ENCODE results near the gene NATD1. TPM values are rescaled to one million over a fixed set of nuclear protein-coding genes. Genes with fewer than 3 reads are reported as not detected.

The NATD1 gene
- total RNA-seq, 2 experiments from 2014 or later: 7.2 to 8.3 TPM

DNA sequence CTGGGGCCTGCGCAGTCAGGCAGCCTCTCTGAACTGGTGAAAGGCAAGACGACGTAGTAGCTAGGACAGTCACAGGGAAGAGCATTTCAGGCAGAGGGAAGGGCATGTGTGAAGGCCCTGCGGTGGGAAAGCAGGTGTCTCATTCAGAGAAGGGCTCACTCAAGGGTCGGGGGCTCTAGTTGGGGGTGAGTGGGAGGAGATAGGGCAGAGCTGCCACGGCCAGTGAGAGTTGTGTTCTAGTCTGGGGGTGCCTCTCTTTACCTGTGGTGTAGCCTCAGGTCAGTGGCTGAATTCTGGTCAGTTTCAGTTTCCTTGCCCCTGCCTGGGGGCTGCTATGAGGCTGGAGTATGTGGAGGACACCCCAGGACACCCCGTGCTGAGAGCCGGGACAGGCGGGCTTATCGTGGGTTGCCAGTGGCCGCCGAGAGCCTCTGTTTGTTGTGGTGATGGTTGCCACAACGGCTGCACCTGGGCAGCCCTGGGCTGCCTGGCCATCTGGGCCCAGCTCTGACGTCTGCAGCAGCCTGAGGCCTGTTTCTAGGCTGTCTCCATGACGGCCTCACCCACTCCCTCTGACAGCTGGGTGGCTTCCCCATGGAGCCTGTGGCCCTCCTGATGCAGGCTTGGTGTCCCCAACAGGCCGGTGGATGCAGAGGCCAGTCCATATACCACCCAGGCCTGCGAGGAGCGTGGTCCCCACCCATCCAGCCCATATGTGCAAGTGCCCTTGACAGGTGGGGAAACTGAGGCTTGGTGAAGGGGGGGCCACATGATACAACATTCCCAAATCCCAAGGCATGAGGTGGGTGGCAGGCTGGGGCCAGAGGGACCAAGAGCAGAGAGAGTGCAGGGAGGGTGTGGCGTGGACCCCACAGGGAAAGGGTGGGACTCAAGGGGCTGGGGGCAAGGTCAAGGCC lies 42.1 kb upstream of the NATD1 start:
- peaks cover 27% of the 10 kb centered on the region for H3K36me3 Mint-ChIP-seq (ENCODE audit: low read depth)
- CTCF ChIA-PET: no interaction called here
- H3K27me3 Mint-ChIP-seq: no peaks in the 10 kb centered on the region
- POLR2A ChIA-PET: no interaction called here
- H3K4me3 Mint-ChIP-seq: no peak overlapping the region
- no peak overlapping the region for H3K27ac Mint-ChIP-seq
- DNase-seq: no peak
- H3K4me1 Mint-ChIP-seq: peaks cover 4% of the 10 kb centered on the region
- H3K9me3 Mint-ChIP-seq: peaks cover 12% of the 10 kb centered on the region

DNA sequence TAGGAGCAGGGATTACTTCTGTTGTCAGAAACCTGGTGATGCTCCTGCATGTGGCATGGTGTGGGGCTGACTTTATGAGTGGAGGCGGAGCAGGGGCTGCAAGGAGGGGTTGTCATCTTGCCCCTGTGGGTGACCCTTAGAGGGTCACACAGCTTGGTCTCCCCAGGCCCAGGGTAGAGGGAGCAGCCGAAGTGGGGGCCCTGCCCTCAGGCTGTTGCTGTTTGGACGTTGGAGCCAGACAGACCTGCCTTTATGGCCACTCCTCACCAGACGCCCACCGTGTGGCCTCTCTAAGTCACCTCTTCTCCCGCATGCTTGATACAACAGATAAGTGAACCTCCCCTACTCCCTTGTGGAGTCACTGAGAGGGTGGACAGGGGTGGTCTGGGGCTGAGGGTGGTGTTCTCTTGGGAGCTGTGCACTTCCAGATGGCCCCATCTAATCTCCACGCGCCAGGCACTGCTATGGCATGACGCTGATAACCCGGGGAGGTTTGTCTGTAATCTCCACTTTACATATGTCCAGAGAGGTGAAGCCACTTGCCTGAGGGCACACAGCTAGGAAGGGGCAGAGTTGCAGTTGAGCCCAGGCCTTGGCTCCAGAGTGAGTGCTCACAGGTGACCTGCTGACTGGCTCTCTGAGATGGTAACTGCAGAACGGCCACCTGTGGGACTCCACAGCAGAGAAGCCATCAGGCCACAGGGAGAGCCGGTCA lies 41.3 kb upstream of the NATD1 start:
- peaks cover 21% of the 10 kb centered on the region for H3K36me3 Mint-ChIP-seq (ENCODE audit: low read depth)
- H3K27me3 Mint-ChIP-seq: no peaks in the 10 kb centered on the region
- POLR2A ChIA-PET: no interaction called here

DNA sequence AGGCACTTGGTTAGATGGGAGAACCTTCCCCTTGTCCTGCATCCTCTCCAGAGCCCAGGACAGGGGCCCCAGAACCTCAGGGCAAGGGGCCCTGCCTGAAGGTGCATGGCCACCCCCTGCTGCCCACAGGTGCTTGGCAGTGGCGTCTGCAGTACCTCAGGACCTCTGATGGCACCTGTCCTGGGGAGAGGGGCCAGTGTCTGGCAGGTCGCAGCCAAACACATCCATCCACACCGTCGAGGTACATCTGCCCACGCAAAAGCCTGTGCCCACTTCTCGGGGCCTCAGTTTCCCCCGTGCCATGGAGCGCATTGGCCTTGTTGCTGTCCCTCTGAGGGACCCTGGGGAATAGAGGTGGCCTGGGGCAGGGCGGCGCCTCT lies 40.6 kb upstream of the NATD1 start:
- Mint-ChIP-seq H3K27me3 (no peaks in the 10 kb centered on the region), H3K9me3 (peaks cover 12% of the 10 kb centered on the region), H3K4me1 (peaks cover 14% of the 10 kb centered on the region), H3K36me3 (ENCODE audit: low read depth) (peaks cover 16% of the 10 kb centered on the region), H3K4me3 (no peak overlapping the region), H3K27ac (no peak overlapping the region)
- POLR2A ChIA-PET: no interaction called here
- no peak for DNase-seq
- CTCF ChIA-PET: no interaction called here

More for the DNA sequence above, 41.3 kb upstream of the NATD1 start:
- Mint-ChIP-seq H3K4me3 (no peak overlapping the region), H3K9me3 (peaks cover 12% of the 10 kb centered on the region), H3K27ac (no peak overlapping the region), H3K4me1 (peaks cover 8% of the 10 kb centered on the region)
- CTCF ChIA-PET: no interaction called here
- no peak for DNase-seq

DNA sequence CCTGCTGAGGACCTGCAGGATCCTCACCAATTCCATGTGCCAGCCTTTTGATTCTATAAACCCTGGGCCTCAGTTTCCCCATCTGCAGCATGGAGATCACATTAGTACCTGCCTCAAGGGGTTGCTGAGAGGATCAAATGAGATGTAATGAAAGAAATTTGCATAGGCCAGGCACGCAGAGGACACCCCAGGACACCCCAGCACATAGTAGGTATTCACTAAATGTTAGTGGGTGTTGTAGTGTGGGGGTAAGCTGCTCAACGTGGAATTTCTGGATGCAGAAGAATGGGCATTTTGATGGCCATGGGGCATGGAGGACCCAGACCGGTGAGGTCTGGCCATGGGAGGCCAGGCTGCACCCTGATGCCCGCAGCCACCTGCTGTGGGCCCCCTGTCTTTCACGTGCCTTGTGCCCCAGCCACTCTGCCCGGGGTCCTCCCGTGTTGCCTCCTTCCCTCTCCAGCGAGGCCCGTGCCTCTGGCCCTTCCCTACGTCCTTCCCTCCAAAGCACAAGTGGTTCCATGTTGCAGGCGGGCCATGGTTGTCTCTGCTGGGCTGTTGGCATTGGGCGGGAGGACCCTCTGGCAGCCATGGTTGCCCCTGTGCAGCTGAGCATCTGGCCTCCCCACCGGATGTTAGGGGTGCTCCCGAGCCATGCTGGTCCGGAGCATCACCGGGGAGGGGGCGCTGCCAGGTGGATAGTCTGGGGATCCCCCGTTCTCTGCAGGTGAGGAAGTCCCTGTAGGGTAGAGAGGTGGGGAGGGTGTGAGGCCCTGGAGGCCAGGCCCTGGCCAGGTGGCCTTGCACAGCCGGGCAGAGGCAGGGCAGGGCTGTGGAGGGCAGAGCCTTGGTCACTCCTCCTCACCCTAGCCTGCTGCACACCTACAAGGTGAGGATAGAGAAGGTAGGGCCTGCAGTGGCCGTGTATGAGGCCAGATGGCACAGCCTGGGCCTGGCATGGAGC lies 39.9 kb upstream of the NATD1 start:
- Mint-ChIP-seq H3K9me3 (peaks cover 10% of the 10 kb centered on the region), H3K4me3 (no peak overlapping the region), H3K4me1 (peaks cover 21% of the 10 kb centered on the region), H3K36me3 (ENCODE audit: low read depth) (peaks cover 11% of the 10 kb centered on the region), H3K27me3 (no peaks in the 10 kb centered on the region), H3K27ac (no peak overlapping the region)
- POLR2A ChIA-PET: no interaction called here
- CTCF ChIA-PET: no interaction called here
- no peak for DNase-seq

DNA sequence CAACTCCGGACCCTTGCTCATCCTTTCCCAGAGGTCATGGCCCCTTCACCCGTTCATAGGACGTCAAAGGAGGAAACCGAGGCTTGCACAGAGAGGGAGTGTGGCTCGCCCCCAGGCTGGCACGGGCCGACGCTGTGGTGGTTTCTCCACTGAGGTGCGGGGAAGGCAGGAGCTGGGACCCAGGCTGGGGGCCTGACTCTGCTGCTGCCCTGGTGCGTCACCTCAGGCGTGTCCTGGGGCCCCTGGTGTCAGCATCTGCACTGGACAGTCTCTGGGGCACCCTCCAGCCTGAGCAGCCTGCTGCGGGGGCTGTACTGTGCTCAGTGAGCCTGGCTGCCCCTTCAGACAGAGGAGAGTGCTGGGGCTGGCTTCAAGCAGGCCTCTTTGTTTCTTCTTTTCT lies 38.7 kb upstream of the NATD1 start:
- no peak overlapping the region for H3K27ac Mint-ChIP-seq
- CTCF ChIA-PET: no interaction called here

DNA sequence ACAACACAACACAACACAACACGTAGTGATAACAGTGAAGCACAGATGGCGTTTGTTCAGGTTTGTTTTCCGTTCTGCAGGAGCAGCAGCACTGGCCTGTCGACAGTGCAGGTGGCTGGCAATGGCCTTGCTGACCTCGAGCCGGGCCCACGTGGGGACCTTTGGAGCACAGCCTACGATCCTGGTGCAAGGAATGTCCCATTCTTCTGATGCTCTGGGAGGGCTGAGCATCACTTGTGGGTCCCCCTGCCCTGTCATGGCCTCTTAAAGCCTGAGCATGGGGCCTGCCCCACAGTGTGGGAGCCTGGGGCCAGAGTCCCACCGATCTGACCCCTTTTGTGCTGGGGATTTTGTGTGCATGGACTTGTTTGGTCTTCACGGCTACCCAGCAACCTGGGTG lies 38.1 kb upstream of the NATD1 start:
- Mint-ChIP-seq H3K4me1 (peaks cover 39% of the 10 kb centered on the region), H3K27ac (no peak overlapping the region), H3K27me3 (no peaks in the 10 kb centered on the region), H3K4me3 (no peak overlapping the region), H3K36me3 (ENCODE audit: low read depth) (peaks cover 17% of the 10 kb centered on the region), H3K9me3 (peaks cover 10% of the 10 kb centered on the region)
- ChIA-PET POLR2A (no interaction called here), CTCF (no interaction called here)
- DNase-seq: no peak

More for the DNA sequence above, 38.7 kb upstream of the NATD1 start:
- no peak for DNase-seq
- H3K36me3 Mint-ChIP-seq (ENCODE audit: low read depth): peaks cover 15% of the 10 kb centered on the region
- H3K9me3 Mint-ChIP-seq: peaks cover 10% of the 10 kb centered on the region
- no peaks in the 10 kb centered on the region for H3K27me3 Mint-ChIP-seq
- POLR2A ChIA-PET: no interaction called here
- no peak overlapping the region for H3K4me3 Mint-ChIP-seq
- peaks cover 34% of the 10 kb centered on the region for H3K4me1 Mint-ChIP-seq

DNA sequence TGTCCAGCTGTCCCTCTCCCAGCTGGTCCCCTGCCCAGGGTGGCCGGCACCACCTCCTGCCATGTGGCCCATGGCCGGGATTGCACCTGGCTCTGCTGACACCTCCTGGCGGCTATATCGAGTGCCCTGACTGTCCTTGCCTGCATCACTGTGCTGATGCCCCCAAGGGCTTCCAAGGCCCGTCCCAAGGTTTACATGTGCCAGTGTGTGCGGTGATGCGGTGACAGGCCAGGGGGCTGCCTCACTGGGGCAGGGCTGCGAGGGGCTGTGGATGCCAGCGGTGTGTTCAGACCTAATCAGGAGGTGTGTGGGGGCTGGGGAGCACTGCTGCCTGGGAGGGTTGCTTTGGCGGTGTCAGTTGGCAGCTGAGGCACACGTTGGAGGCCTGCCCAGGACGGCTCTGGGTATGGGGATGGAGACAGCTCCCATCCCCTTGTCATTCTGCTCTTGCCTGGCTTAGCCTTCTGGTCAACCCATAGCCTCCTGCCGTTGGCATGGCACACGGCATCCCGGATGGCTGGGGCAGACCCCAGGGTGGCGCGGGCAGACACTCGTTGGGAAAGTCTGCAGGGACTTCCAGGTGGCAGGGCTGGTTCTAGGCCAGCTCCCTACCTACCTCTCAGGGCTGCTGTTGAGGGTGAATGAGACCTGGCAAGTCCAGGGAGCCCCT lies 36.8 kb upstream of the NATD1 start:
- Mint-ChIP-seq H3K9me3 (peaks cover 6% of the 10 kb centered on the region), H3K27me3 (no peaks in the 10 kb centered on the region), H3K4me1 (peaks cover 42% of the 10 kb centered on the region), H3K27ac (peak overlapping the region; percentile 10), H3K4me3 (no peak overlapping the region), H3K36me3 (ENCODE audit: low read depth) (peaks cover 30% of the 10 kb centered on the region)
- no peak for DNase-seq
- ChIA-PET CTCF (no interaction called here), POLR2A (interaction anchor here (0.7 kb wide), 1 partner anchor 22 kb away, joined by 3 read pairs; no protein-coding TSS in a partner anchor)

DNA sequence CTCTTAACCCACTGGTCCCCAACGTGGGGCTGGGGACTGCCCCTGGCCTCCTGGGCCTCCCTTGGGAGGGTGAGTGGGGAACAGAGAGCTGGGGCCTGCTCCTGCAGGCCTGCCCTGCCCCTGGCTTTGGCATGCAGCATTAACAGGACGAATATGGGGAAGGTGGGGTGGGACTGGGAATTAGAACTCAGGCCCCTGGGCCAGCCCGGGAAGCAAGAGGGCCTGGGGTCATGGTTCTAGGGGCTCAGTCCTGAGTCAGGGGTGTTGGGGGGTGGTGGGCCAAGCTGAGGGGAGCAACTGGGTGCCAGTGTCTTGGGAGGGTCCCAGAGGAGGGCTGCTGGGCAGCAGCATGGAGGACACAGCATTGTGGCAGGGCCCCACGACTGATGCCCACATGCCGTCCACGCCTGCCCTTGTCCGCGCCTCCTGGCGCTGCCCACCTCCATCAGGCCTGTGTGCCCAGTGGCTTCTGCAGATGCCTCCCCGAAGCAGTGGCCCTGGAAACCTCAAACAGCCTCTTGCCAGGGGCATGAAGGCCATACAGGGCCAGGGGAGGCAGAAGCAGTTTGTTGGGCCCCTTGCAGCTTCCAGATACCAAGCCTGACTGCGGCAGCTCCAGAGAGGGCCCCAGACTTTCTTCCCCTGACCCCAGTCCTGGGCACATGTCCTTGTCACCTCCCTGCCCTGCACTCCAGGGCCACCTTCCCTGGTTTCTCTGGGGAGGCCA lies 36.1 kb upstream of the NATD1 start:
- peaks cover 28% of the 10 kb centered on the region for H3K36me3 Mint-ChIP-seq (ENCODE audit: low read depth)
- CTCF ChIA-PET: no interaction called here
- no peak overlapping the region for H3K4me3 Mint-ChIP-seq

DNA sequence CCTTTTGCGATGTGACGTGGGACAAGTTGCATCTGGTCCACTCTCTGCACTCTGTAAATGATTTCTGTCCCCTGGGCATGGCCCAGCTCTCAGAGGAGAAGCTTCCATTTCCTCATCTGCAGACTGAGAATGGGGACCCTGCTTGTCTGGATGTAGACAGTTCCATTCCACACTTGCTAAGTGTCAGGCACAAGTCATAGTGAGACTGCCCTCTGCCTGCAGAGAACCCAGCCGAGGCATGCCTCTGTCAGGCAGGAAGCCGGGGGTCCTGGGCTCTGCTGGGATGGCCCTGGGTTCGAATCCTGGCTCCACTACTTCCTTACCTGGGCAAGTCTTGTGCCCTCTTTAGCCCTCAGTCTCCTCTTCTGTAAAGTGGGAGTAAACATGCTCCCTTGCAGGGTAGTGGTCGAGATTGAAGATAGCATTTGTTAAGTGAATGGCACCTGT lies 35.4 kb upstream of the NATD1 start:
- H3K27me3 Mint-ChIP-seq: no peaks in the 10 kb centered on the region
- H3K9me3 Mint-ChIP-seq: no peaks in the 10 kb centered on the region
- peak overlapping the region; percentile 92 for H3K27ac Mint-ChIP-seq
- CTCF ChIA-PET: interaction anchor here (0.8 to 2.1 kb wide), 3 partner anchors 9 to 268 kb away, joined by 4 to 8 read pairs (median 5); partner anchors contain the start of gene TMEM11
- peak; percentile 51 for DNase-seq
- POLR2A ChIA-PET: interaction anchor here (0.8 to 3.7 kb wide), 8 partner anchors 9 to 263 kb away, joined by 3 to 23 read pairs (median 4); partner anchors contain the start of gene DHRS7B
- H3K4me3 Mint-ChIP-seq: peak overlapping the region; percentile 97
- peaks cover 42% of the 10 kb centered on the region for H3K4me1 Mint-ChIP-seq
- H3K36me3 Mint-ChIP-seq (ENCODE audit: low read depth): peaks cover 28% of the 10 kb centered on the region

More for the DNA sequence above, 36.1 kb upstream of the NATD1 start:
- POLR2A ChIA-PET: interaction anchor here (0.7 kb wide), 1 partner anchor 21 kb away, joined by 3 read pairs; no protein-coding TSS in a partner anchor
- peaks cover 42% of the 10 kb centered on the region for H3K4me1 Mint-ChIP-seq
- H3K27me3 Mint-ChIP-seq: no peaks in the 10 kb centered on the region
- no peak for DNase-seq
- peak overlapping the region; percentile 92 for H3K27ac Mint-ChIP-seq
- H3K9me3 Mint-ChIP-seq: no peaks in the 10 kb centered on the region

DNA sequence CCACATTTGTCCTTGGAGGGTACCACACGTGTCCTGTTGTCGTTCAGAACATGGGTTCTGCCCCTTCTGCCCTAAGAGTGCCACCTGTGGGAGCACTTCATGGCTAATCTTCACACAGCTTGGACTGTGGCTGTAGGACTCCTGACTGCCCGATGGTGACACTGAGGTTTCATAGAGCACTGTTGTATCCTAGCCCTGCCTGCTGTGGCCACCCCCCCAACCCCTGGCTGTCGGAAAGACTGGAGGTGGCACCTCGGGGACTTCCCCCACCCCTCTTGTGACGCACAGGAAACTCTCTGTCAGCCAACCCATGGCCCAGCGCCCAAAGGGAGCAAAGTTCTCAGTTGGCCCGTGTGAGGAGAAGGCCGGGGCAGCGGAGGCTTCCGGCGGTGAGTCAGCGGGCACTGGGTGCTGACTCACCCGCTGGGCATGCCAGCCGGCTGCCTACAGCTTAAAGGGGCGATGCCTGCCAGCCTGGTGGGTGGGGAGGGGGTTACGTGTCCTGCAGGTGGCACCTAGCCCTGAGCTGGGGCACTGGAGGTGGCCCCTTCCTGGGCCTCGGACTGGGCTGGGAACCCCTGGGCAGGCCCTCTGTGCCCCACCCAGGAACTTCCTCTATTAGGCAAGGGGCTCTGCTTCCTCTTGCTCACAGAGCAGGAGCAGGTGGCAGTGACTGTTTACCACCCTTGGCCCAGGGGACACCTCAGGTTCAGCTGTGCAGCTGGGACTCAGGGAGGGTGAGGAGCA lies 34.7 kb upstream of the NATD1 start:
- DNase-seq: peak; percentile 96
- no peaks in the 10 kb centered on the region for H3K9me3 Mint-ChIP-seq
- peak overlapping the region; percentile 97 for H3K4me3 Mint-ChIP-seq
- H3K27me3 Mint-ChIP-seq: no peaks in the 10 kb centered on the region
- H3K4me1 Mint-ChIP-seq: peaks cover 45% of the 10 kb centered on the region
- CTCF ChIA-PET: interaction anchor here (0.8 to 3.0 kb wide), 5 partner anchors 8 to 268 kb away, joined by 4 to 12 read pairs (median 6); partner anchors contain the start of gene TMEM11
- peaks cover 28% of the 10 kb centered on the region for H3K36me3 Mint-ChIP-seq (ENCODE audit: low read depth)
- POLR2A ChIA-PET: interaction anchor here (0.8 to 3.7 kb wide), 10 partner anchors 9 to 264 kb away, joined by 3 to 23 read pairs (median 6); partner anchors contain the start of genes DHRS7B and USP22
- peak overlapping the region; percentile 92 for H3K27ac Mint-ChIP-seq
